Measurements from ENCODE around the gene CEP128.
A peak's percentile ranks its signal among the peaks of the same experiment; 100 is the strongest.

The CEP128 gene

GRCh38 chr14:80638620-80639515 lies 302.7 kb downstream of the CEP128 start:
- no peak overlapping the region for H3K4me3 ChIP-seq (replicated peaks in 1 of 2; ENCODE audit: low read depth in 2 of 2, low read length in 2 of 2)
- peak; percentile 59 to 90 for DNase-seq (ENCODE audit: low read depth in 2 of 2)
- TF ChIP-seq CTCF (IDR thresholded peaks at IDR 0.05; ENCODE audit: low read depth, low read length) = no peak

- TF ChIP-seq CTCF (IDR thresholded peaks at IDR 0.05; ENCODE audit: low read depth, low read length) = no peak
- no peak overlapping the region for H3K4me3 ChIP-seq (replicated peaks in 1 of 2; ENCODE audit: low read depth in 2 of 2, low read length in 2 of 2)
- peak in 1 of 2 donors; percentile 40 for DNase-seq (ENCODE audit: low read depth in 2 of 2)
Observed at GRCh38 chr14:80637756-80638619, 303.6 kb downstream of the CEP128 start.

- peak; percentile 33 for TF ChIP-seq CTCF (IDR thresholded peaks at IDR 0.05; ENCODE audit: low read depth, low read length)
- peak; percentile 19 to 48 for DNase-seq (ENCODE audit: low read depth in 2 of 2)
- no peak overlapping the region for H3K4me3 ChIP-seq (replicated peaks in 1 of 2; ENCODE audit: low read depth in 2 of 2, low read length in 2 of 2)
Observed at GRCh38 chr14:80636071-80636470, 305.5 kb downstream of the CEP128 start.

GRCh38 chr14:80634106-80634758 lies 307.3 kb downstream of the CEP128 start:
- peak; percentile 45 to 46 for DNase-seq (ENCODE audit: low read depth in 2 of 2)
- H3K4me3 ChIP-seq (replicated peaks in 1 of 2; ENCODE audit: low read depth in 2 of 2, low read length in 2 of 2) = no peak overlapping the region
- TF ChIP-seq CTCF (IDR thresholded peaks at IDR 0.05; ENCODE audit: low read depth, low read length) = no peak

- peak; percentile 12 to 62 for DNase-seq (ENCODE audit: low read depth in 2 of 2)
- H3K4me3 ChIP-seq (replicated peaks in 1 of 2; ENCODE audit: low read depth in 2 of 2, low read length in 2 of 2) = no peak overlapping the region
- TF ChIP-seq CTCF (IDR thresholded peaks at IDR 0.05; ENCODE audit: low read depth, low read length) = no peak
Observed at GRCh38 chr14:80629606-80630005, 311.9 kb downstream of the CEP128 start.

GRCh38 chr14:80628547-80628946 lies 313.0 kb downstream of the CEP128 start:
- no peak overlapping the region for H3K4me3 ChIP-seq (replicated peaks in 1 of 2; ENCODE audit: low read depth in 2 of 2, low read length in 2 of 2)
- DNase-seq (ENCODE audit: low read depth in 2 of 2) = no peak
- no peak for TF ChIP-seq CTCF (IDR thresholded peaks at IDR 0.05; ENCODE audit: low read depth, low read length)

Measured in cardiac fibroblast (primary cell).